ENCODE results near the gene USP30. TPM values are rescaled to one million over a fixed set of nuclear protein-coding genes. Genes with fewer than 3 reads are reported as not detected.

Gene USP30, protein sequence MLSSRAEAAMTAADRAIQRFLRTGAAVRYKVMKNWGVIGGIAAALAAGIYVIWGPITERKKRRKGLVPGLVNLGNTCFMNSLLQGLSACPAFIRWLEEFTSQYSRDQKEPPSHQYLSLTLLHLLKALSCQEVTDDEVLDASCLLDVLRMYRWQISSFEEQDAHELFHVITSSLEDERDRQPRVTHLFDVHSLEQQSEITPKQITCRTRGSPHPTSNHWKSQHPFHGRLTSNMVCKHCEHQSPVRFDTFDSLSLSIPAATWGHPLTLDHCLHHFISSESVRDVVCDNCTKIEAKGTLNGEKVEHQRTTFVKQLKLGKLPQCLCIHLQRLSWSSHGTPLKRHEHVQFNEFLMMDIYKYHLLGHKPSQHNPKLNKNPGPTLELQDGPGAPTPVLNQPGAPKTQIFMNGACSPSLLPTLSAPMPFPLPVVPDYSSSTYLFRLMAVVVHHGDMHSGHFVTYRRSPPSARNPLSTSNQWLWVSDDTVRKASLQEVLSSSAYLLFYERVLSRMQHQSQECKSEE
- total RNA-seq = 10 to 100 TPM; 10.3 to 41.4 (median 12.9) TPM
- 1 to 10 TPM; 3.2 to 5.7 (median 3.4) TPM for polyA plus RNA-seq
- long read RNA-seq, donor 1 = 0 reads
- long read RNA-seq, donor 2, partial matches to known transcripts = 0 of 3 reads
- long read RNA-seq, donor 2, other reads (novel, unspliced or antisense) = 0 of 3 reads
- long read RNA-seq, donor 3, partial matches to known transcripts = 0 of 1 reads
- long read RNA-seq, donor 3, other reads (novel, unspliced or antisense) = 0 of 1 reads
- long read RNA-seq, donor 4 = 0 reads
- long read RNA-seq, donor 5, partial matches to known transcripts = 0 of 1 reads
- long read RNA-seq, donor 5, other reads (novel, unspliced or antisense) = 0 of 1 reads
- long read RNA-seq, donor 6, partial matches to known transcripts = 0 of 3 reads
- long read RNA-seq, donor 6, other reads (novel, unspliced or antisense) = 0 of 3 reads
- long read RNA-seq, donor 7, partial matches to known transcripts = 0 of 2 reads
- long read RNA-seq, donor 7, other reads (novel, unspliced or antisense) = 0 of 2 reads
- long read RNA-seq, donor 8, partial matches to known transcripts = 0 of 1 reads
- long read RNA-seq, donor 8, other reads (novel, unspliced or antisense) = 0 of 1 reads
- long read RNA-seq, donor 9 = 0 reads
- long read RNA-seq, donor 10 = 0 reads

DNA sequence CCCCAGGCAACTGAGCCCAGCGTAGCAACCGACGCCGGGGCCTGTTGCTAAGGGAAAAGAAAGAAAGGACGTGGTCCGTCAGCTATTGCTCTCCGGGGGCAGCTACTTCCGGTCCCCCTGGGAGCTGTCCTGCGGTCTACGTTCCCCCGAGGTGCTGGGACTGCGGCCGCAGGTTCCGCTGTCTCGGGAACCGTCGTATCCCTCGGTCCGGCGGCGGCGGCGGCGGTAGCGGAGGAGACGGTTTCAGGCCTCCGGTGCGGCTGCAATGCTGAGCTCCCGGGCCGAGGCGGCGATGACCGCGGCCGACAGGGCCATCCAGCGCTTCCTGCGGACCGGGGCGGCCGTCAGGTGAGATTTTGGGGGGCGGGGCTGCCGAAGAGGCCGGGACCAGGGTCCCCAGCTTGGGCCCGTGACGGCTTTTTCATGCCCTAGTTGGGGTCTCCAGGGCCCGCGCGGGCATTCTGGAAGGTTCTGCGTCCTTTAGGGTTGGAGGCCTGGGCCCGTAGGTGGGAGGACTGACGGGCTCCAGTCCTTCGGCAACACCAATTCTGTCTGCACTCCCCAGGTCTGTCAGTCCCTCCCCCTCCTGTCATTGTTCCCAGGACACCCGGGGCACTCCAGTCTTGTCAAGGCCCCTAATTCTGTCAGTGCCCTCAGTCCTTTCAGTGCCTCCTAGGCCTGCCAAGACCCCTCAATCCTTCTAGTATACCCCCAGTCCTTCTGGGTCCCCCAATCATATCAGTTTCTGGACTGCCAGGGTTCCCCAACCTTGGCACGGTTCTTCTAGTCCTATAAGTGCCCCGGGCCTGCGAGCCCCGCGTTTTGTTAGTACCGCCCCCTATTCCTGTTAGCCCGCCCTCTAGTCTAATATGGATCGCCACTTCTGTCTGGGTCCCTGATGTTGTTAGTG is at the start of gene USP30:
Gene USP30, plus strand, starts transcription at position 163 of the 910 bp plus-strand sequence. Its CDS starts 103 bp downstream, at position 266.
- peak; percentile 88 to 95 for DNase-seq
- 0 to 1% (median 0%) methylated on average over 28 to 61 of the region's 61 CpGs for WGBS, 5 donors
- Histone ChIP-seq H3K4me1 (peaks cover 3 to 26% (median 25%) of the 10 kb centered on the region in 4 donors), H3K27ac (peak within 1 kb of the TSS; percentile 80 to 94 (median 89)), H3K36me3 (peaks cover 0 to 9% (median 4%) of the 10 kb centered on the region in 4 donors), H3K9me3 (no peaks in the 10 kb centered on the region), H3K27me3 (no peaks in the 10 kb centered on the region), H3K4me3 (peak within 1 kb of the TSS; percentile 87 to 98 (median 92))
- TF ChIP-seq, protein P1, sequence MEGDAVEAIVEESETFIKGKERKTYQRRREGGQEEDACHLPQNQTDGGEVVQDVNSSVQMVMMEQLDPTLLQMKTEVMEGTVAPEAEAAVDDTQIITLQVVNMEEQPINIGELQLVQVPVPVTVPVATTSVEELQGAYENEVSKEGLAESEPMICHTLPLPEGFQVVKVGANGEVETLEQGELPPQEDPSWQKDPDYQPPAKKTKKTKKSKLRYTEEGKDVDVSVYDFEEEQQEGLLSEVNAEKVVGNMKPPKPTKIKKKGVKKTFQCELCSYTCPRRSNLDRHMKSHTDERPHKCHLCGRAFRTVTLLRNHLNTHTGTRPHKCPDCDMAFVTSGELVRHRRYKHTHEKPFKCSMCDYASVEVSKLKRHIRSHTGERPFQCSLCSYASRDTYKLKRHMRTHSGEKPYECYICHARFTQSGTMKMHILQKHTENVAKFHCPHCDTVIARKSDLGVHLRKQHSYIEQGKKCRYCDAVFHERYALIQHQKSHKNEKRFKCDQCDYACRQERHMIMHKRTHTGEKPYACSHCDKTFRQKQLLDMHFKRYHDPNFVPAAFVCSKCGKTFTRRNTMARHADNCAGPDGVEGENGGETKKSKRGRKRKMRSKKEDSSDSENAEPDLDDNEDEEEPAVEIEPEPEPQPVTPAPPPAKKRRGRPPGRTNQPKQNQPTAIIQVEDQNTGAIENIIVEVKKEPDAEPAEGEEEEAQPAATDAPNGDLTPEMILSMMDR (IDR thresholded peaks at IDR 0.05) = peak in 1 of 7 experiments; percentile 28
- TF ChIP-seq POLR2A (IDR thresholded peaks at IDR 0.05) (no peak), EP300 (IDR thresholded peaks at IDR 0.05) (no peak), POLR2AphosphoS5 (IDR thresholded peaks at IDR 0.05) (peak; percentile 62 to 86 (median 65))
- intact Hi-C loops (cut with DNase I; ENCODE audit: low total_unique reads) = no loop called here

DNA sequence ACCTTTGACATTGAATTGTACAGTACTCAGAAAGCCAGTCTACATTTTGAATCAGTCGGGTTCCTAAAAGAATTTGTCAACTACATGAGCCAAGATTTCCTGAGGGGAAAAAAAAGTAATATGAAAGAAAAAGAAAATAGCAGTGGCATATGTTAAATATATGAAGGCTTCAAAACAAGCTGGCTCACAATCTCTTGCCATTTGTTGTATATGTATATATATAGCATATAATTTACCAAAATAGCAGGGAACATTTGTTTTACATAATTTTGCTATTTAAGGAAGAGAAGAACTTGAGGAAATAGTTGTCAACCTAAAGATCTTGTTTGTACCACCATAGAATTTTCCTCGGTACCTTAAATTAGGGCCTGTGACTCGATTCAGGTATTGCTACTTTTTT is 48.4 kb upstream of the USP30 start:
- no peak for TF ChIP-seq EP300 (IDR thresholded peaks at IDR 0.05)
- no peaks in the 10 kb centered on the region for H3K36me3 ChIP-seq
- 62 to 75% (median 70%) methylated on average over 3 of the region's 3 CpGs for WGBS, 5 donors
- intact Hi-C loops (cut with DNase I; ENCODE audit: low total_unique reads) = no loop called here
- H3K4me3 ChIP-seq = no peak overlapping the region
- no peaks in the 10 kb centered on the region for H3K9me3 ChIP-seq
- H3K4me1 ChIP-seq = no peaks in the 10 kb centered on the region
- H3K27me3 ChIP-seq = peaks cover 0 to 16% (median 0%) of the 10 kb centered on the region in 3 donors
- DNase-seq = no peak
- no peak overlapping the region for H3K27ac ChIP-seq

DNA sequence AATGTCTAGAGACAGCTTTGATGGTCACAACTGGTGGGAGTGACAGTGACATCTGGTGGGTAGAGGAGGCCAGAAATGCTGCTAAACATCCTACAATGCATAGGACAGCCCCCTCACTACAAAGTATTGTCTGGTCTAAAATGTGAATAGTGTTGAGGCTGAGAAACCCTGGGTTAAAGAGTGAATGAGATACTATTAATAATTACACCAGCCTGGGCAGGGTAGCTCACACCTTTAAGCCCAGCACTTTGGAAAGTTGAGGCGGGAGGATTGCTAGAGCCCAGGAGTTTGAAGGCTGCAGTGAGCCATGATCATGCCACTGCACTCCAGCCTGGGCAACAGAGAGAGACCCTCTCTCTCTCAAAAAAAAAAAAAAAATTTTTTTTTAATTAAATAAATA is 42.6 kb upstream of the USP30 start:
- DNase-seq = no peak
- Histone ChIP-seq H3K36me3 (no peaks in the 10 kb centered on the region), H3K9me3 (no peaks in the 10 kb centered on the region), H3K27me3 (peaks cover 0 to 25% (median 0%) of the 10 kb centered on the region in 3 donors), H3K4me1 (no peaks in the 10 kb centered on the region), H3K4me3 (no peak overlapping the region), H3K27ac (no peak overlapping the region)
- WGBS, 5 donors = 88 to 94% (median 90%) methylated on average over 1 of the region's 1 CpG
- intact Hi-C loops (cut with DNase I; ENCODE audit: low total_unique reads) = no loop called here
- TF ChIP-seq EP300 (IDR thresholded peaks at IDR 0.05) = no peak
- no peak for TF ChIP-seq POLR2A (IDR thresholded peaks at IDR 0.05)
- no peak for TF ChIP-seq POLR2AphosphoS5 (IDR thresholded peaks at IDR 0.05)
- TF ChIP-seq, protein P1 (IDR thresholded peaks at IDR 0.05) = no peak

DNA sequence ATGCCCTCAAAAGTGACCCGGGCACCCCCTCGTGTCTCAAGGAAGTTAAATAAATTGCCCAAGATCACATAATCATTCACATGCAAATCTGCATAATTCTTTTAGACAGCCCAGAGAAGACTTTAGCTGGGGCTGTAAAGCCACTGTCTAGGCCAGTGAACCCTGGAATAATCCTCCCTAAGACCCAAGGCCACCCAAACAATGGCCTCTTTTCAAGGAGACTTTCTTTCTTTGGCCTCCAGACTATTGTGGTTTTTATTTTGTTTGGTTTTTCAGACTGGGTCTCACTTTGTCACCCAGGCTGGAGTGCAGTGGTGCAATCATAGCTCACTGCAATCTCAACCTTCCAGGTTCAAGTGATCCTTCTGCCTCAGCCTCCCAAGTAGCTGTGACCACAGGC is 42.1 kb upstream of the USP30 start:
- Histone ChIP-seq H3K4me1 (no peaks in the 10 kb centered on the region), H3K36me3 (no peaks in the 10 kb centered on the region), H3K4me3 (no peak overlapping the region), H3K9me3 (no peaks in the 10 kb centered on the region), H3K27me3 (peaks cover 0 to 25% (median 0%) of the 10 kb centered on the region in 3 donors), H3K27ac (no peak overlapping the region)
- intact Hi-C loops (cut with DNase I; ENCODE audit: low total_unique reads) = no loop called here
- WGBS, 5 donors = 60 to 82% (median 72%) methylated on average over 2 of the region's 2 CpGs
- DNase-seq = no peak
- TF ChIP-seq, protein P1 (IDR thresholded peaks at IDR 0.05) = no peak
- TF ChIP-seq EP300 (IDR thresholded peaks at IDR 0.05) (no peak), POLR2AphosphoS5 (IDR thresholded peaks at IDR 0.05) (no peak), POLR2A (IDR thresholded peaks at IDR 0.05) (no peak)
